GM18861 (cell line): ENCODE results near the gene ABCC5.
"Not testable (repeated sequence)": the region's sequence is repeated elsewhere in the genome, so short reads cannot be mapped to it uniquely, and the experiment has no call there.

Experiments used
- ATAC-seq: cut with Tn5 transposase; IDR thresholded peaks from one replicate; pipeline ENCODE4 v1.9.1; 2021; ENCODE audit not compliant: unreplicated experiment

The ABCC5 gene

DNA sequence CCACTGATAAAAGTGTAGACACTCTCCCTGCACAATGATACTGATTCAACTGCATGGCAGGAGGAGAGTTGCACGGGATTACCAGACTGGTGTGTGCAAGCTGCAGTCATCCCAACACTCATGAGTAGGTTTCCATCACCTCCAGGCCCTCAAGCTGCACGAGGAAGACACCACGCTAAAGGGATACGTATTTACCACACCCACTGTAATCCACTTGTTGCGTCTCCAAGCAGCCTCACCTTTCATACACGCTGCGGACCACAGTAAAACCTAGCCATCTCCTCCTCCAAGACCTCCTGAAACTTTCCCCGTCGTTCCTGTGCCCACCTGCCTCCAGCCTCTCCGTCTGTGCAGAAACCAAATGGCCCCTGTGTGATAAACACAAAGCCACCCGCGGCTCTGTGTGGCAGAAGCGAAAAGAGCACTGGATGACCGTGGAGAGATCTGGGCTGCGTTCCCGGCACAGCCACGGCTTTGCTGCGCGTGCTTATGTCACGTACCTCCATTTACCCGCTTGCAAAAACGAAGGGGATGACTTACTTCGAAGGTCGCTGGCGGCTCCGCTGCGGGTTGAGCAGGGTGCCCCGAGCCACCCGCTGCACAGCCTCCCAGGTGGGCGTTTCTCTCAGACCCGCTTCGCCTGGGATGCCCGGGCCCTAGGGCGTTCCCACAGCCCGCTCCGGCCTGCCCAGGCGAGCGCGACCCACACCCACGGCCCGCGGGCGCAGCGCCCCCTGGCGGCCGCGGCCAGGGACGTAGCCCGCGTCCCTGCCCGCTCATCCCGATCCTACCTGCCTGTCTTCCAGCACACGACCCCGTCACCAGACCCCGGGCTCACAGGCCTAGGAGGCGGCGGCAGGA, 643 bp downstream of the ABCC5 start:
- peak; percentile 35 for ATAC-seq

DNA sequence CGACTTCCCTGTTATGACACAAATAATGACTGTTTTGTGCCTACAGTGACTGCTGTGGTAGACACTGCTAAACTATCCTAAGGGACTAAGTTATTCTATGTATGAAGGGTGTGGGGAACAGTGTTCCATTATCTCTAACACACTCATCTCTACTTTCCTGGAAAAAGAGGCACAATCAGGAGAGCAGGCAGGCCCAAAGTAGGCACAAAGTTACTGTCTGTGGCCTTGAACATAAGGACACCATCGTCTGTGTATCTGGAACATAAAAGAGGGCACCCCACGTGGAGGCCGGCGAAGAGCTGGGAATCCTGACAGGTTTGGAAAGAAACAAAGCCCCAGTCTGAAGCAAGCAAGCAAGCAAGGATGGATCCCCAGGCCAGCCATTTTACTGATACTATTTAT, 1.5 kb downstream of the ABCC5 start:
- no peak for ATAC-seq

DNA sequence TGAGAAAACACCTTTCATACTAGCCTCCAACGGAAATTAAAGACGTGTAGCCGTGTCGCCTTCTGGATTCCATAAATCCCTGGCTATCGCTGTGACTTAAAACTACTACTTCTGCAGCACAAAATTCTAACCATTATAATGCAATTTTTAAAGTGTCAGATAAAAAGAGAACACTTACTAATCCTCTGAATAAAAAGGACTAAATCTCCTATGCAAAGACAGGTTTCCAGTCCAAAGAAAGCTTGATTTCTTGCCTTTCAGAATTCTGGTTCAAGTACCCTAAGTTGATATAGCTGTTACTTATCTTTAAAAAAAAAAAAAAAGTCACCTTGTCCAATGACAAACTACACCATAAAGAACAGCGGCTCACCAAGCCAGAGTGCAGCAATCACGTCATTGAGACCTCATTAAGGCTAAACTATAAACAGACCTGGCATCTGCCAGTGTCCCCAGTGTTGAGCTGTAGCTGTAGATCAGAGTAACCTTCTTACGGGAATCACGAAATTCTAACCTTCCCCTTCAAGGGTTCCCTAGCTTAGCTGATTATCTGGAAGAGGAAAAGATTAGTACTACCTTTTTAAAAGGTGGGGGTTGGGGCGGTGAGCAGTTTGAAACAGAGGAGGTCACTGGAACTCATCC, 2.2 kb downstream of the ABCC5 start:
- ATAC-seq: no peak

DNA sequence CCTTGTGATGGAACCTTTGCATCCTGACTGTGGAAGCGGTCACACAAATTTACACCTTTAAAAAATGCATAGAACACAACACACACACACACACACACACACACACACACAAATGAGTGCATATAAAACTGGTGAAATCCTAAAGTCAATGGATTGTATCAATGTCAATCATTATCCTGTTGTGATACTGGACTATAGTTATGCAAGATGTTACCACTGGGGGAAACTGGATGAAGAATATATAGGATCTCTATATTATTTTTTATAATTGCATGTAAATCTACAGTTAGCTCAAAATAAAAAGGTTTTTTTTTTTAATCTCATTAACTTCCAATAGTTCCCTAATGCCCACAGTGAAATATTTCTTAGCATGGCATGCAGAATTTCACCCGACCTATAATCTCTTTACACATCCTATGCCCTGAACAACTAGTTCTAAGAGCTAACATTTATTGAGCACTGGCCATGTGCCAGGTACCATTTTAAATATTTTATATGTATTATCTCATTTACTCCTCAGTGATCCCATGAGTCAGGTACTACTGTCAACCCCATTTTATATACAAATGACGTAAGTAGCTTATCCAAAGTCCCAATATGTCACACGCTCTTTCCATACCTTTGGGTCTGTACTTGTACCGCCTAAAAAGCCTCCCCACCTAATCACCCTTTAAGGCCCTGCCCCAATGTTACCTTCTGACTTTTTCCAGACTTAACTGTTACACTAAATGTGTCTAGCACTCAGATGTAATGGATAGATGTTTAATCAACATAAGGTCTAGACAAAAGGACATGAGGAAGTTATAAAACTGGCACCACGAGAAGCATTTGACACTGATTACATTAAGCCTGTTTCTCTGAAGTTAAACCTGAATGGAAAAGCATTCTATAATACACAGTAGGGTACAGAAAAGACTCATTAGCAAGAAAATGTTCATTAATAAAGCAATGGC, 5.5 kb downstream of the ABCC5 start:
- ATAC-seq: no peak

DNA sequence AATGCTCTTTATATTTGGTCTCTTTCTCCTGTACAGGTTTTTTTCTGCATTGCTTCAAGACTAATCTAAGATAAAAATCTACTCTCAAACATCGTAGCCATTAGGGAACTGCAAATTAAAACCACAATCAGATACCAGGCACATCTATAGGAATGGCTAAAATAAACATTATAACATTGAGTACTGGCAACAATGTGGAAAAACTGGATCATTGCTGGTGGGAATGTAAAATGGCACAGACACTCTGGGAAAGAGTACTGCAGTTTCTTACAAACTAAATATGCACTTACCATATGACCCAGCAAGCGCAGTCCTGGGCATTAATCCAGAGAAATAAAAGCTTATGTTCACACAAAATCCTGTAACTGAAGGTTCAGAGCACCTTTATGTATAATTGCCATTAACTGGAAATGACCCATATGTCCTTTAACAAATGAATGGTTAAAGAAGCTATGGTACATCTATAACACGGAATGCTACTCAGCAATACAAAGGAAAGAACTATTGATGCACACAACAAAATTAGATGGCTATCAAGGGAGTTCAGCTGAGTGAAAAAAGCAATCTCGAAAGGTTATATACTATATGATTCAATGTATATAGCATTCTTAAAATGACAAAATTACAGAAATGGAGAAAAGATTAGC, 6.3 kb downstream of the ABCC5 start:
- no peak for ATAC-seq

DNA sequence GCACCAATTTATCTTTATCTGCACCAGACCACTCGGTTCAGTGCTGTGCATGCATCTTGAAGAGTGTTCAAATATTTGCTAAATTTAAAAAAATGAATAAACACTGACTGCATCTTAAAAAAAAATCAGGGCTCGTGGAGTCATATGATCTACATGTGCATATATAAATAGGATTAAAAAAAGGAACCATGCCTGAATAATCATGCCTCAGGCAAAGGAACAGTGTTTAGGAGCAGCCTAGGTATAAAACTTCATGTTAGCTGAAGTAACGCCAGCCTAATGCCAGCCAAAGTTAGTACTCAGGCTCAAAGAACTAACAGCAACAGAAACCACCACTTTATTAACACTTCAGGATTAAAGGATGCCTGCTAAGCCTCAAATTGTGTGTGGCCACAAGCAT, 9.5 kb downstream of the ABCC5 start:
- ATAC-seq: no peak

DNA sequence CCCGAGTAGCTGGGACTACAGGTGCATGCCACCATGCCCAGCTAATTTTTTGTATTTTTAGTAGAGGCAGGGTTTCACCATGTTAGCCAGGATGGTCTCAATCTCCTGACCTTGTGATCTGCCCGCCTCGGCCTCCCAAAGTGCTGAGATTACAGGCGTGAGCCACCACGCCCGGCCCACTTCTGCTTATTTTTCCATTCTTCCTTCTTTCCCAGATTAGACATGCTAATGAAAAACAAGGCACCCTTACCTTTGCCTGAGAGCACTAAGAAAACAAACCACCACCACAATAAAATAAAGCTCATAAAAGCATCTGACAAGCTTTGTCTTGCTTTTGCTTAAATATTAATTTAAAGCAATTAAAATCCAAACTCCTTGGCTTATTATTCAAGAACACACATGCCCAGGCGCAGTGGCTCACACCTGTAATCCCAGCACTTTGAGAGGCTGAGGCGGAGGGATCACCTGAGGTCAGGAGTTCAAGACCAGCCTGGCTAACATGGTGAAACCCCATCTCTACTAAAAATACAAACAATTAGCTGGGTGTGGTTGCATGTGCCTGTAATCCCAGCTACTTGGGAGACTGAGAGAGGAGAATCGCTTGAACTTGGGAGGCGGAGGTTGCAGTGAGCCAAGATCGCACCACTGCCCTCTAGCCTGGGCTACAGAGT, 10.4 kb downstream of the ABCC5 start:
- ATAC-seq: not testable (repeated sequence)

DNA sequence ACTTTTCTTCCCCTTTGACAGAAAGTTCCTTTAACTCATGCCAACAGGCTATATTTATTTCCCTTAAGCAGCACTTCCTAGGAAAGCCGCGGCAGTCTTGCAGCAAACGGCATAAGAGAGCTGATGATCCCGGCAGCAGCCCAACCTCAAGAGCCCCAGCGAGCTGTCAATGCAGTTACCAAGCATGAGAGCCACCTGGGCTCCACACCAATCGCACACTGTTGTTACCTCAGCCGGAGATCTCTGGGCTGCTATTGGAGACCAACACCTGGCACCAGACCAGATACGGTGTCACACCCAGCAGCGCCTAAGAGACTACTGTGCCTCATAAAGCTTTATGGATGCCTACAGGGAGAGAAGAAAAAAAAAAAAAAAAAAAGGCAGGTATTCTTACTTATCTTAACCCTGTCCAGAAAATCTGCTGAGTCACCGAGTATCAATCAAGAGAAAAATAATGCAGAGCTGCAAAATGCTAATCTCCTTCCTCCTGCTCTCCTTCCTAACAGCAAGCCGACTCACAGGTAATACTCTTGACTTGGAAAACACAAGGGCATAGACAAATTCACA, 11.7 kb downstream of the ABCC5 start:
- peak; percentile 71 for ATAC-seq

DNA sequence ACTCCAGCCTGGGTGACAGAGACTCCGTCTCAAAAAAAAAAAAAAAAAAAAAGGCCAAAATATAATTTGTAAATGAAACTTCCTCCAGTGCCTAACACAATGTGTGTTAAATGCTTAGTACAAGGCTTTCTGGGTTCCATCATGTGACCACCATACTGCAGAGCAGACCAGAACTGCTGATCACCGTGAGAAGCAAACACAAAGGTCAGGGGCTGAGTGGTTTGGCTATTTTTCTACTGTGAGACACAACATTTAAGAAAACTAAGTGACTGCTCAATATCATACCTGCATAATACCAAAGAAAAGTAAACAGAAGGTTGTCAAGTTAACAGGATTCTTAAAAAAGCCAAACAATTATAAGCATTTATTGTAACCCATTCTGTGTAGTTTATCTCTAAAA, 13.2 kb downstream of the ABCC5 start:
- ATAC-seq: no peak

DNA sequence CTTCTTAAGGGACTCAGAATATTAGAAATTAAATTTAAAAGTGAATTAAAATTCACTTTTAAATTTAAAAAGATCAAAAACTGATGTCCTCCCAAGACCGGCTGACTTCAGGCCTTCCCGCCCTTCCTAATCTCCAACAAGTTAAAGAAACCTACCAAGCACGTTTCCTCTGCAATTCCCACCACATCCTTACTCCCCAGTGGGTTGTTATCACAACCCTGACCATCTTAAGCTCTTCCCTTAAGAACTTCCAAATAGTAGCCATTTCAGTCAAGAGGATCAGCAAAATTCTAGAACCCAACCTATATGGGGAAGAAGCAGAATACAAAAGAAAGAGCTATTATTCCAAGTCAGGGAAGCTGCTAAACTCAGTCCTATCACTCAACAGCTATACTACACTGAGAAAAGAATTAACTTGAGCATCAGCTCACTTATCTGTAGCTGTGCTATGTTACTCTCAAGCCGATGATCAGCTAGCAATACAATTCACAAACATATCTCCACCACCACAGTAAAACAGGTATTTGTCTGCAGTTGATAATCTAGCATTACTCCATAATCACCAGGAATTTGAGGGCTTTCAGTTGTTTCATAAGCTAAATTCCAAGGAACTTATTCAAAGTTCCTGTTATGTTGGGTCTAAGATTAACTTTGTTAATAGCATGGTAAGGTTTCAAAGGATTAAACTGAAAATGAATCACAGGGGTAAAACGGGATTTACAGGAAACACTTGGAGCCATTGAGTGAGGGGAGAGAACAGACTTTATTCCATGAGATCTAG, 14.3 kb downstream of the ABCC5 start:
- ATAC-seq: no peak

DNA sequence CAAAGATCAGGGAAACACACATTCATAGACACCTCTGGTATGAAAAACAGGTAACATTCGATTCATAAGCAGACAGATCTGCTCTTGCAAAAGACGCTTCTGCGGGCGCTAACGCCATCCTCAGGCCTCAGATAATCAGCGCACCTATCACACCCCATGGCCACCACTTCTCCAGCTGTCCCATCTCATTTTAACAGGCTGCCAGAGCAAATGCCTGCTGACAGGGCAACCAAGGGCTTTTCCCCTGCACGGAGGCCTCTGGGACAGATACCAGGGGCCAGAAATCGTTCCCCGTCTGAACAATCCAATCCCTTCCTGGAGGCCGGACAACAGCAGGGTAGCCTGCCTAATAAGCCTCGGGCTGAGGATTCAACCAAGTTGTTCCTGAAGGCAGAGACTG, 15.2 kb downstream of the ABCC5 start:
- ATAC-seq: no peak

DNA sequence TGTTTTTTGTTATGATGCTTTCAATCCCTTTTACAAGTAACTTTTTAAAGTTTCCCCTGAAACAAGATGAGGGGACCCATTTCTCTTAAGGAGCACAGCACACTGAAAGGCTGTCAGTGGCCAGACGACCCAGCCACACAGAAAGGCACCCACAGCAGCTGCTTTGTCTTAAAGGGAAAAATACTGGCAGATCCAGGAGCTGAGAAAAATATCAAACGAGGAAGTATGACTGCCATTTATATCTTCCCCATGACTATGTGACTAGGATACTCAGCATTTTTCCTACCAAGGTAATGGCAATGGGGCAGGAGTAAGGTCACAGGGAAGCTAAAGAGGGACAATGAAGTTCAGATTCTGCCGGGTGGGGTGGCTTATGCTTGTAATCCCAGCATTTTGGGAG, 15.9 kb downstream of the ABCC5 start:
- ATAC-seq: no peak

DNA sequence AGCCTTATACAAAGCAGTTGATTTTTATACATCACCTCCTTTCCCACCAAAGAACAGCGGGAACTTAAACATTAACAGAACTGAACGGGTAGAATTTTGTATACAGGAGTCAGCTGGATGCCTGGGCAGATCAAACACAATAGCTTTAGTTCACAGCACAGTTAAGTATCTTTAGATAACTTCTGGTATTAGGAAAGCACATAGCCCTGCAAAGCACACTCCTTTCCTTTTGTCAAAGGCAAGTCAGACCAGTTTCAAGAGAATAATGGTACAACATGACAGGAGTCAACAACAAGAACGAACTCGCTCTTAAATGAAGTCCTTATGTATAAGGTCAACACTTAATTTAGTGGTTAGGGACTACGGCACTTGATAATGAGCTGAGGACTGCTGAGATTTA, 26.3 kb downstream of the ABCC5 start:
- ATAC-seq: no peak

DNA sequence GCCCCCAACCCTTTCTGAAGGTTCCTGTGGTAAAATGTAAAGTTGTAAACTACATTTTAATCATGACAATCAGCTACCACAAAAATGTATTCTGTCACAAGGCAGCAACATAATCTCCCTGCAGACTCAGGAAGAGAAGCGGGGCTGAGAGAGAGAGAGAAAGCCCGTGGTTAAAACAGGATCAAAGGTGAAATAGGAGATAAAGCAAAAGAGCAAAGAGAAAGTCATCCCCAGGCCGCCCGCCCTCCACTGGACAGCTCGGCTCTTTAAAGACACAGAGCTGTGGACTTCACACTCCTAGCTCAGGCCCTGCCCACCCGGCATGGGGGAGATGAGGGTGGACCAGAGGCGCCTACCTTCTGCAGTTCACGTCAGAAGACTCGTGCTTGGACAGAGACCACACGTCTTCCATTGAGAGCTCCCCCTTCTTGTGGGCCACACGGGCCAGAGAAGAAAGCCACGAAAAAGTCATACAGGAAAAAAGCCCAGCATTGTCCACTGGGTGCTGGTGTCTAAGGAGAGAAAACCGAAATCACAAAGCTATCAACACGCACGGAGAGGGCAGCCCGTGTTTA, 29.4 kb downstream of the ABCC5 start:
- no peak for ATAC-seq

DNA sequence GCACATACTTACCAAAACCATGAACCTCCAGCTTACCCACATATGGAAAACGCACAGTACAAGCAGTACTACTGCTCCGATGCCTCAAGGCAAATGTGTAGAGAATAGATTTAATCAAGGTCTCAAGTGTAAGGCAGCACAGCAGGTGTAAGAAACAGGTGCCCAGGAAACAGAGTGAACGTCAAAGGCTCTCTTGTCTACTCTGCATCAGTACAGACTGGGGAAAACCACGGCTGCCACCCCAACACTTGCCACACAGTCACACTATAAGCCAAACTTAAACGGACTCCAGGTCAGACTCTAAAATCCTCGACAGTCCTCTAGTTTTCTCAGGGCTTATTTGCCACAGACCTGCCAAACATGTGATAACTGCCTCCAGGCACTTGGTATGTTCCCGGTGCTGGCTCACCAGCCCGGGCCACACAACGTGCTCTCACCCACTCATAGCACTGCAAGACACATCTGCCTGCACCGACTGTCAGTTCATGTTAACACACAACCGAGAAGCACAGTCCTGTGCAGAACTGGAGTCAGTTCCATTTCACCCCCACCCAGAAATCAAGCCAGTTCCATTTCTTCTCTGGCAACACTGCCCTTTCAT, 30.6 kb downstream of the ABCC5 start:
- ATAC-seq: no peak

DNA sequence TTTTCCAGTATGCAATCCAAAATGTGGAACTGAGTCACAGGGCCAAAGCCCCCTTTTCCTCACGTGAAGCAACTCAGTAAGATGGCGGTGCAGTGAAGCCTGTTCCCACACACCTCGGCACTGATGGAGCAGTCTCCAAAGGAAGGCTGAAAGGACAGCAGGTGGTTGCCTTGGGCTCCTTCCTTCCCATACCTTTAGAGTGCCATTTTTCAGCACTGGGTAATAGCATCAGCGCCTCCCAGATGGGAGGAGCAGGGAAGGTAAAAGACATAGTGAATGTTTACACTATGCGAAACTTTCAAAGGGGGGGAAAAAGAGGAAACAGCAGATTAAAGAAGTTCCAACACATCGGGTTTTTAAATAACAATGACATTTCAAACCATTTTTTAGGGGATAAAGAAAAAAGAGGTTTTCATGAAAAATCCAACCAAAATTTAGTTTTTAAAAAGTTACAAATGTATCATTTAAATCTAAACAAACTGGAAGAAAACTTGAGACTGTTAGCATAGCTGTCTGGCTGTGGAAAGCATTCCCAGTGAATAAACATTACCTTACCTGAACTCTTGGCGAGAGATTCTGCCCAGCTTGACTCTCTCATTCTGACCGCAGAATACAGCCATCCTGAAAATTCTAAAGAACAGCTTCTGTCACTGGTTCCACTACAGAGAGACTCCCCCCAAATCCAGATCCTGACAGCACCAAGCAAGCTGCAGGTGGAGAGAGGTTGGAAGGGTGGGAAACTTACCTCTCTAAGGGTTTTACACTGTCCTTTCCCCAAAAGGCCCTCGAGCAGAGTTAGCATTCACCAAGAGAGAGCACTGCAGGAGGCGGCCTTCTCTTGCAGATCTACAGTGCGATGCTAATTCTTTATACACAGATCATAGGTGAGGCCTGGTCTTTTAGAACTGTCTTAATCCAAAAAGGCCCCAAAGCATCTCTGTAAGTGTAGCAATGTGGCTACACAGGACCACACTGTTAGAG, 32.6 kb downstream of the ABCC5 start:
- no peak for ATAC-seq

DNA sequence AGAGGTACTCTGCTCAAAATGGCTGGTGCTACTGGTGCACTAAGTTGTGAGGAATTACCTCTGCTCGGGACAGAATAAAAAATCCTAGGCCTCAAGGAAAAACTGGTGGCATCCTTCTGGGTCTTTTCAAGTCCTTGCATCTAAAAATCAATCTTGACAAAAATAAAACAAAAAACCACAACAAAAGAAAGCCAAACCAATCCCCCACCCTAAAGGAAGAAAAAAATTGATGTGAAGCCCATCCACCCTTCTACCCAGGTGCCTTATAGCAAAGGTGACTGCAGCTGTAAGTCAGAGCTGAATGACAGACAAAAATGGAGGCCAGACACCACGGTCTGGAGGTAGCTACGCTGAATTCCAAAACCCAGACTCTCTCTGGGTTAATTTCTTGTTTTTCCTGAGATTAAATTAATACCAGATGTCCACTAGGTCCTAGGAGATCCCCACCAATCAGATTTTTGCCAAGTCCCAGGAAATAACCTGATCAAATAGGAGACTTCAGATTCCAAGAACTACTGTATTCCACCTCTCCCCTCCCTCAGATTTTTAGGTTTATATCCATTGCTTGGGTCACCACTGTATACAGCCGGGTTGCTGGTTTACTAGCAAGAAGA, 33.5 kb downstream of the ABCC5 start:
- ATAC-seq: no peak
